HG02840 (cell line): ENCODE measurements around the gene VPS37B.

Experiments
- ATAC-seq: cut with Tn5 transposase; IDR thresholded peaks from one replicate; pipeline ENCODE4 v1.9.1; 2021; ENCODE audit warnings: mild to moderate bottlenecking, moderate library complexity, moderate number of reproducible peaks; ENCODE audit not compliant: unreplicated experiment, low FRiP score

VPS37B gene

GRCh38 chr12:122820838-122821271 lies 75.1 kb downstream of the VPS37B start:
- no peak for ATAC-seq

- ATAC-seq = no peak
Measured at GRCh38 chr12:122820138-122820537, 75.8 kb downstream of the VPS37B start.

- ATAC-seq = no peak
Measured at GRCh38 chr12:122819209-122819785, 76.6 kb downstream of the VPS37B start.
